Measurements from ENCODE around the gene SNX8. TPM values are rescaled to one million over a fixed set of nuclear protein-coding genes. Genes with fewer than 3 reads are reported as not detected.
A peak's percentile ranks its signal among the peaks of the same experiment; 100 is the strongest.

The SNX8 gene
- total and polyA plus RNA-seq, 4 donors, result 24.6 to 54.6 (median 45.8) TPM

DNA sequence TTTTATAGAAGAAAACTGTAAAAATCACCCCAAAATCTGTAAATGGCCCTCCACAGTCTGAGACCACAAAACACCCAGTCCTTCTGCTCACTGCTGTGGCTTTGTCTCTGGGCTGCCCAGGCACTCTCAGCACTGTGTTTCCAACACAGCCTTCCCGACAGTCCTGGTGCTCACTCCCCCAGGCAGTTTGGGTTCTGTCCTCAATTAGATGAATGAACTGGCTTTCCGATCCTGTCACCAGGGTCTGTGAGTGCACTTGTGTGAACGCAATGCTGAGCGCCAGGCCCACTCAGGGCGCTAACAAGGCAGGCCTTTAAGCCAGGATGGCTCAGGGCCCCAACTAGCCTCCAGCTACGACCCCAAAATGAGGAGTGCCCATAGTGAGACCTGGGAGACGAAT, 84.8 kb downstream of the SNX8 start:
- WGBS, 2 donors, result 93 to 96% methylated on average over 7 of the region's 7 CpGs
- Histone ChIP-seq H3K27me3 (ENCODE audit: control insufficient read depth in 3 of 3, insufficient read depth in 3 of 3, low read length in 2 of 3) (no peaks in the 10 kb centered on the region), H3K9ac (ENCODE audit: insufficient read depth in 1 of 2, low read length in 2 of 2) (no peak overlapping the region), H3K4me3 (no peak overlapping the region), H3K27ac (ENCODE audit: low read depth in 1 of 2, low read length in 1 of 2) (no peak overlapping the region), H3K36me3 (ENCODE audit: control insufficient read depth in 4 of 4, insufficient read depth in 4 of 4, low read length in 4 of 4) (peaks cover 0 to 47% (median 22%) of the 10 kb centered on the region in 4 donors), H3K9me3 (ENCODE audit: control insufficient read depth in 4 of 4, insufficient read depth in 3 of 4, low read length in 3 of 4) (no peaks in the 10 kb centered on the region), H3K4me1 (ENCODE audit: control insufficient read depth in 5 of 5, insufficient read depth in 5 of 5, low read length in 5 of 5) (peaks cover 0 to 13% (median 6%) of the 10 kb centered on the region in 5 donors)
- DNase-seq, result no peak
- TF ChIP-seq, protein P1, sequence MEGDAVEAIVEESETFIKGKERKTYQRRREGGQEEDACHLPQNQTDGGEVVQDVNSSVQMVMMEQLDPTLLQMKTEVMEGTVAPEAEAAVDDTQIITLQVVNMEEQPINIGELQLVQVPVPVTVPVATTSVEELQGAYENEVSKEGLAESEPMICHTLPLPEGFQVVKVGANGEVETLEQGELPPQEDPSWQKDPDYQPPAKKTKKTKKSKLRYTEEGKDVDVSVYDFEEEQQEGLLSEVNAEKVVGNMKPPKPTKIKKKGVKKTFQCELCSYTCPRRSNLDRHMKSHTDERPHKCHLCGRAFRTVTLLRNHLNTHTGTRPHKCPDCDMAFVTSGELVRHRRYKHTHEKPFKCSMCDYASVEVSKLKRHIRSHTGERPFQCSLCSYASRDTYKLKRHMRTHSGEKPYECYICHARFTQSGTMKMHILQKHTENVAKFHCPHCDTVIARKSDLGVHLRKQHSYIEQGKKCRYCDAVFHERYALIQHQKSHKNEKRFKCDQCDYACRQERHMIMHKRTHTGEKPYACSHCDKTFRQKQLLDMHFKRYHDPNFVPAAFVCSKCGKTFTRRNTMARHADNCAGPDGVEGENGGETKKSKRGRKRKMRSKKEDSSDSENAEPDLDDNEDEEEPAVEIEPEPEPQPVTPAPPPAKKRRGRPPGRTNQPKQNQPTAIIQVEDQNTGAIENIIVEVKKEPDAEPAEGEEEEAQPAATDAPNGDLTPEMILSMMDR (IDR thresholded peaks at IDR 0.05; ENCODE audit: control extremely low read depth, extremely low read depth), result no peak
- ATAC-seq (ENCODE audit: insufficient read depth, low FRiP score), result no peak

DNA sequence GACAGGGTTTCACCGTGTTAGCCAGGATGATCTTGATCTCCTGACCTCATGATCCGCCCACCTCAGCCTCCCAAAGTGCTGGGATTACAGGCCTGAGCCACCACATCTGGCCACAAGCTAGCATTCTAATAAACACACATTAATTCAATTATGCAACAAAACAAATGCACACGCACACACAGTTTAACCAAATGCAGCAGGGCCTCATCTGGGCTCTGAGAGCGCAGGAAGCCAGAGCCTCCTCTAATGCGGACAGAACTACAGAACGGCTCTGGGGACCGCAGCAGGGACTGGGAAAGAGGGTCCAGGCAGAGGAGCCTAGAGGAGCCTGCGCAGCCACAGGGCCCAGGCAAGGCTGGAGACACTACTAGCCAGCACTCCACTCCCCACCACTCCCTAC, 85.3 kb downstream of the SNX8 start:
- no peak overlapping the region for H3K9ac ChIP-seq (ENCODE audit: insufficient read depth in 1 of 2, low read length in 2 of 2)
- no peaks in the 10 kb centered on the region for H3K9me3 ChIP-seq (ENCODE audit: control insufficient read depth in 4 of 4, insufficient read depth in 3 of 4, low read length in 3 of 4)
- WGBS, 2 donors, result 92 to 95% methylated on average over 8 of the region's 8 CpGs
- H3K36me3 ChIP-seq (ENCODE audit: control insufficient read depth in 4 of 4, insufficient read depth in 4 of 4, low read length in 4 of 4), result peaks cover 0 to 53% (median 22%) of the 10 kb centered on the region in 4 donors
- H3K27ac ChIP-seq (ENCODE audit: low read depth in 1 of 2, low read length in 1 of 2), result no peak overlapping the region
- H3K4me3 ChIP-seq, result no peak overlapping the region
- TF ChIP-seq, protein P1 (IDR thresholded peaks at IDR 0.05; ENCODE audit: control extremely low read depth, extremely low read depth), result no peak
- peaks cover 0 to 13% (median 9%) of the 10 kb centered on the region in 5 donors for H3K4me1 ChIP-seq (ENCODE audit: control insufficient read depth in 5 of 5, insufficient read depth in 5 of 5, low read length in 5 of 5)
- H3K27me3 ChIP-seq (ENCODE audit: control insufficient read depth in 3 of 3, insufficient read depth in 3 of 3, low read length in 2 of 3), result no peaks in the 10 kb centered on the region
- DNase-seq (no peak), ATAC-seq (ENCODE audit: insufficient read depth, low FRiP score) (no peak)

DNA sequence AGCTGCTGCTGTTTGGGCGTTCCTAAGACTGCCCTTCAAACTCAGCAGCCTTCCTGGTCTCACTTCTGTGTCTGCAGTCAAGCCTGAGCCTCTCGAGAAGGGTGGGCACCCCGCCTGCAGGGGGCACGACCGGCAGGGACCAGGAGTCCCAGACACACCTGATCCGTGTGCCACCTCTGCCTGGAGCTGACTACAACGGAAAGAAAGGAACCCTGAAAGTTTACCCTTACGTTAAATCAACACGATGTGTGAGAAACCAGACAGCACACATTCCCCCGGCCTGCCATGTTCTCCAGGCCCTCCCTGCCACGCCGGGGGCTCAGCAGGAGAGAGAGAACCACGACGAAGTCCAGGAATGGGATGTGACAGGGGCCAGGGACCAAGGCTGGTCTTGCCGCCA, 86.5 kb downstream of the SNX8 start:
- Histone ChIP-seq H3K9me3 (ENCODE audit: control insufficient read depth in 4 of 4, insufficient read depth in 3 of 4, low read length in 3 of 4) (no peaks in the 10 kb centered on the region), H3K4me3 (no peak overlapping the region), H3K9ac (ENCODE audit: insufficient read depth in 1 of 2, low read length in 2 of 2) (no peak overlapping the region), H3K4me1 (ENCODE audit: control insufficient read depth in 5 of 5, insufficient read depth in 5 of 5, low read length in 5 of 5) (peaks cover 0 to 9% (median 7%) of the 10 kb centered on the region in 5 donors), H3K36me3 (ENCODE audit: control insufficient read depth in 4 of 4, insufficient read depth in 4 of 4, low read length in 4 of 4) (peaks cover 0 to 56% (median 27%) of the 10 kb centered on the region in 4 donors), H3K27me3 (ENCODE audit: control insufficient read depth in 3 of 3, insufficient read depth in 3 of 3, low read length in 2 of 3) (no peaks in the 10 kb centered on the region), H3K27ac (ENCODE audit: low read depth in 1 of 2, low read length in 1 of 2) (no peak overlapping the region)
- DNase-seq, result no peak
- ATAC-seq (ENCODE audit: insufficient read depth, low FRiP score), result no peak
- WGBS, 2 donors, result 91 to 94% methylated on average over 15 of the region's 15 CpGs
- TF ChIP-seq, protein P1 (IDR thresholded peaks at IDR 0.05; ENCODE audit: control extremely low read depth, extremely low read depth), result no peak

DNA sequence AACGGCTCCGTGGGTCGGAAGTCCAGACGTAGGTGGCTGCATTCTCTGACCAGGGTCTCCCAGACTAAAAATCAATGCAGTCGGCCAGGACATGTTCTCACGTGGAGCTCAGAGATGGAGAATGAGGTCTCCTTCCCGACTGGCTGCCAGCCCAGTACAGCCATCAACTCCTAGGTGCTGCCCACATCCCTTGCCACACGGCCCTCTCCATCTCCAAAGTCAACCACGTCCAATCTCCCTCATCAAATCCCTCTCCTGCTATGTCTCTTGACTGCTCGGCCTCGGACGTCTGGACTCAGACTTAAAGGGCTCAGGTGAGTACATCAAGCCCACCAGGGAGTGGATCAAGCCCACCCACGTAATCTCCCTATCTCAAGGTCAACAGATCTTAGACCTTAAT, 88.4 kb downstream of the SNX8 start:
- TF ChIP-seq, protein P1 (IDR thresholded peaks at IDR 0.05; ENCODE audit: control extremely low read depth, extremely low read depth), result no peak
- Histone ChIP-seq H3K4me1 (ENCODE audit: control insufficient read depth in 5 of 5, insufficient read depth in 5 of 5, low read length in 5 of 5) (peaks cover 0 to 7% (median 0%) of the 10 kb centered on the region in 5 donors), H3K9ac (ENCODE audit: insufficient read depth in 1 of 2, low read length in 2 of 2) (no peak overlapping the region), H3K27ac (ENCODE audit: low read depth in 1 of 2, low read length in 1 of 2) (peak overlapping the region in 1 of 2 donors; percentile 75), H3K9me3 (ENCODE audit: control insufficient read depth in 4 of 4, insufficient read depth in 3 of 4, low read length in 3 of 4) (no peaks in the 10 kb centered on the region), H3K36me3 (ENCODE audit: control insufficient read depth in 4 of 4, insufficient read depth in 4 of 4, low read length in 4 of 4) (peaks cover 0 to 60% (median 36%) of the 10 kb centered on the region in 4 donors), H3K27me3 (ENCODE audit: control insufficient read depth in 3 of 3, insufficient read depth in 3 of 3, low read length in 2 of 3) (no peaks in the 10 kb centered on the region), H3K4me3 (no peak overlapping the region)
- no peak for ATAC-seq (ENCODE audit: insufficient read depth, low FRiP score)
- DNase-seq, result no peak
- WGBS, 2 donors, result 95 to 98% methylated on average over 13 of the region's 13 CpGs

All from lung (tissue), 12 donors.